OCI-LY1 (cell line): ENCODE data around the gene RNF144B.

Experiments
- EZH2 ChIP-seq: fragments of 200-600 bp; sonication (generic), shearing (Covaris generic); IDR thresholded peaks from 2 replicates; pipeline ENCODE4 v1.8.0; 2017; ENCODE audit warnings: borderline replicate concordance, mixed run types, mild to moderate bottlenecking, antibody characterized with exemption, low read length, moderate library complexity, mixed read lengths
- TF ChIP-seq, protein P1 (sequence below): fragments of 200-600 bp; sonication (generic), shearing (Covaris generic); IDR thresholded peaks from 2 replicates; pipeline ENCODE4 v1.5.1; 2017; ENCODE audit warnings: mild to moderate bottlenecking, antibody characterized with exemption, low read length, moderate library complexity, mixed read lengths

GRCh38 chr6:18406955-18407749 is 20.0 kb downstream of the RNF144B start:
- TF ChIP-seq, protein P1, sequence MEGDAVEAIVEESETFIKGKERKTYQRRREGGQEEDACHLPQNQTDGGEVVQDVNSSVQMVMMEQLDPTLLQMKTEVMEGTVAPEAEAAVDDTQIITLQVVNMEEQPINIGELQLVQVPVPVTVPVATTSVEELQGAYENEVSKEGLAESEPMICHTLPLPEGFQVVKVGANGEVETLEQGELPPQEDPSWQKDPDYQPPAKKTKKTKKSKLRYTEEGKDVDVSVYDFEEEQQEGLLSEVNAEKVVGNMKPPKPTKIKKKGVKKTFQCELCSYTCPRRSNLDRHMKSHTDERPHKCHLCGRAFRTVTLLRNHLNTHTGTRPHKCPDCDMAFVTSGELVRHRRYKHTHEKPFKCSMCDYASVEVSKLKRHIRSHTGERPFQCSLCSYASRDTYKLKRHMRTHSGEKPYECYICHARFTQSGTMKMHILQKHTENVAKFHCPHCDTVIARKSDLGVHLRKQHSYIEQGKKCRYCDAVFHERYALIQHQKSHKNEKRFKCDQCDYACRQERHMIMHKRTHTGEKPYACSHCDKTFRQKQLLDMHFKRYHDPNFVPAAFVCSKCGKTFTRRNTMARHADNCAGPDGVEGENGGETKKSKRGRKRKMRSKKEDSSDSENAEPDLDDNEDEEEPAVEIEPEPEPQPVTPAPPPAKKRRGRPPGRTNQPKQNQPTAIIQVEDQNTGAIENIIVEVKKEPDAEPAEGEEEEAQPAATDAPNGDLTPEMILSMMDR: no peak
- TF ChIP-seq EZH2: no peak
